ENCODE data around the gene VWA5B2. TPM values are rescaled to one million over a fixed set of nuclear protein-coding genes. Genes with fewer than 3 reads are reported as not detected.
A peak's percentile ranks its signal among the peaks of the same experiment; 100 is the strongest.

VWA5B2 gene
- polyA plus RNA-seq, 1 donor from 2014 or later = 0.33 TPM

GRCh38 chr3:184283681-184284080 is 54.3 kb downstream of the VWA5B2 start:
- no peak overlapping the region for H3K9ac ChIP-seq (ENCODE audit: low read length)
- no peaks in the 10 kb centered on the region for H3K9me3 ChIP-seq (ENCODE audit: low read length)
- H3K36me3 ChIP-seq (ENCODE audit: insufficient read depth, low read length) = no peaks in the 10 kb centered on the region
- H3K27me3 ChIP-seq (ENCODE audit: insufficient read depth, low read depth, low read length) = peaks cover under 1% of the 10 kb centered on the region
- no peaks in the 10 kb centered on the region for H3K9me2 ChIP-seq (ENCODE audit: insufficient read depth, low read length)
- no peaks in the 10 kb centered on the region for H3F3A ChIP-seq (ENCODE audit: insufficient read depth, low read length, poor library complexity, severe bottlenecking)
- no peak overlapping the region for H2AFZ ChIP-seq (ENCODE audit: low read depth, low read length)
- H4K20me1 ChIP-seq (ENCODE audit: insufficient read depth) = no peaks in the 10 kb centered on the region
- no peaks in the 10 kb centered on the region for H3K79me2 ChIP-seq (replicated peaks; ENCODE audit: insufficient read depth, low read length)
- TF ChIP-seq CTCF (IDR thresholded peaks at IDR 0.05; ENCODE audit: poor library complexity, severe bottlenecking) (no peak), POLR2AphosphoS5 (IDR thresholded peaks at IDR 0.05) (no peak), SMC3 (conservative IDR thresholded peaks at IDR 0.05; ENCODE audit: poor library complexity) (no peak), MXI1 (conservative IDR thresholded peaks at IDR 0.05; ENCODE audit: poor library complexity, severe bottlenecking) (no peak), EP300 (conservative IDR thresholded peaks at IDR 0.05; ENCODE audit: poor library complexity, severe bottlenecking) (no peak)
- H3K27ac ChIP-seq (ENCODE audit: low read length) = no peak overlapping the region
- H3K4me2 ChIP-seq (ENCODE audit: low read length) = no peak overlapping the region
- H3K4me3 ChIP-seq (ENCODE audit: low read length) = no peak overlapping the region

GRCh38 chr3:184284696-184285095 is 55.3 kb downstream of the VWA5B2 start:
- no peaks in the 10 kb centered on the region for H3K36me3 ChIP-seq (ENCODE audit: insufficient read depth, low read length)
- H3K9me3 ChIP-seq (ENCODE audit: low read length) = no peaks in the 10 kb centered on the region
- H3K9ac ChIP-seq (ENCODE audit: low read length) = no peak overlapping the region
- no peaks in the 10 kb centered on the region for H3F3A ChIP-seq (ENCODE audit: insufficient read depth, low read length, poor library complexity, severe bottlenecking)
- no peaks in the 10 kb centered on the region for H3K27me3 ChIP-seq (ENCODE audit: insufficient read depth, low read depth, low read length)
- no peak overlapping the region for H2AFZ ChIP-seq (ENCODE audit: low read depth, low read length)
- H3K4me2 ChIP-seq (ENCODE audit: low read length) = no peak overlapping the region
- H3K27ac ChIP-seq (ENCODE audit: low read length) = no peak overlapping the region
- H3K79me2 ChIP-seq (replicated peaks; ENCODE audit: insufficient read depth, low read length) = no peaks in the 10 kb centered on the region
- no peaks in the 10 kb centered on the region for H4K20me1 ChIP-seq (ENCODE audit: insufficient read depth)
- no peaks in the 10 kb centered on the region for H3K9me2 ChIP-seq (ENCODE audit: insufficient read depth, low read length)
- TF ChIP-seq REST (IDR thresholded peaks at IDR 0.05; ENCODE audit: borderline replicate concordance) = peak; percentile 65
- peak; percentile 88 for TF ChIP-seq CTCF (IDR thresholded peaks at IDR 0.05; ENCODE audit: poor library complexity, severe bottlenecking)
- no peak for TF ChIP-seq EZH2 (IDR thresholded peaks at IDR 0.05; ENCODE audit: borderline replicate concordance, insufficient read depth, low read length, poor library complexity, severe bottlenecking)
- TF ChIP-seq EP300 (conservative IDR thresholded peaks at IDR 0.05; ENCODE audit: poor library complexity, severe bottlenecking) = peak; percentile 42
- peak; percentile 91 for TF ChIP-seq RAD21 (conservative IDR thresholded peaks at IDR 0.05)
- peak; percentile 52 for TF ChIP-seq POLR2AphosphoS5 (IDR thresholded peaks at IDR 0.05)
- TF ChIP-seq MXI1 (conservative IDR thresholded peaks at IDR 0.05; ENCODE audit: poor library complexity, severe bottlenecking) = peak; percentile 53
- TF ChIP-seq TAF1 (IDR thresholded peaks at IDR 0.05; ENCODE audit: low read depth) = no peak
- TF ChIP-seq SMC3 (conservative IDR thresholded peaks at IDR 0.05; ENCODE audit: poor library complexity) = peak; percentile 85
- no peak overlapping the region for H3K4me3 ChIP-seq (ENCODE audit: low read length)

All from neural cell (in vitro differentiated cells).